Thyroid gland (tissue), 4 donors: ENCODE measurements around the gene MYOG.

ENCODE experiments used
- CTCF ChIP-seq, 6 experiments: fragments of 200-600 bp in 3 of 6; fragments of 450-650 bp in 3 of 6; sonication (generic) in 3 of 6; IDR thresholded peaks; one replicate each; pipeline ENCODE4 v1.5.1; 2016 to 2019; ENCODE audit warnings: antibody characterized with exemption in 6 of 6, mild to moderate bottlenecking in 2 of 6, inconsistent platforms in 1 of 6, moderate library complexity in 1 of 6
- POLR2A ChIP-seq, 2 donors: fragments of 450-650 bp; IDR thresholded peaks; one replicate each; pipeline ENCODE4 v1.6.1; 2017; ENCODE audit warnings: antibody characterized with exemption in 2 of 2, mild to moderate bottlenecking in 2 of 2, moderate library complexity in 1 of 2

DNA sequence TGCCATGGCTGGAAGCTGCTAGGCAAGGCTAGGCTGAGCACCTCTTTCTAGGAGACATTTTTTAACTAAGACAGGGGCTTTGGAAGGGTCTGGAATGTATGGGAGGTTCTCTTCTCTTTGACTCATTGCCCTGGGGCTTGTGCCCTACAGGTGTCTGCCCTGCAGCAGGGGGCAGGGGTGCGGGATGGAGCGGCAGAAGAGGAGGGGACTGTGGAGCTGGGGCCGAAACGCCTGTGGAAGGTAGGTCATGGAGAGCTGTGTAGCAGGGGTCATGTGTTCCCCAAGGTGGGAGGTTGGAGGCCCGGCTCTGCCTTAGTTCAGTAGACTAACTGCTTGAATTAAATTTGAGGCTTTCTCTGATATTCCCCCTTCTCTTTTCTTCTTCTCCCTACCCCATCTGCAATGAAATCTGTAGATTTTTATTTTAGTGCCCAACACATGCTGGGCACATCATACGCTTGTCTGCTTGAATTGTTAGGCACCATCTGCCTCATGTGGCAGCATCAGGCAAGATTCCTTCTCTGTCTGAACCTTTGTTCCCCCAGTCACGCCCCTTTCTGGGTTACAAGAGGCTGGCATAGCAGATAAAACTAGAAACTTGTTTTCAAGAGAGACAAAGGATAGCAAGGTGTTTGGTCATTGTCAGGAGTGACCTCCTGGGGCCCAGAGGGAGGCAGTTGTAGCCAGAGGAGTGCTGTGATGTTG, 41.1 kb downstream of the MYOG start:
- TF ChIP-seq POLR2A (IDR thresholded peaks at IDR 0.05) (no peak), CTCF (IDR thresholded peaks at IDR 0.05) (no peak)
